ES-I3 (cell line): ENCODE data around the gene PCBP4.

Source experiments
- H3K36me3 ChIP-seq: 2 replicates; pipeline ENCODE4 v1.6.1; 2013; ENCODE audit warnings: mild to moderate bottlenecking, low read length, control low read depth, moderate library complexity; ENCODE audit not compliant: insufficient read depth
- H3K4me1 ChIP-seq: 2 replicates; pipeline ENCODE4 v1.6.1; 2013; ENCODE audit warnings: mild to moderate bottlenecking, control low read depth, low read length; ENCODE audit not compliant: insufficient read depth
- H3K9ac ChIP-seq: 2 replicates; pipeline ENCODE4 v1.6.1; 2013; ENCODE audit warnings: low read depth, mild to moderate bottlenecking, low read length, moderate library complexity
- H3K9me3 ChIP-seq: 2 replicates; pipeline ENCODE4 v1.6.1; 2013; ENCODE audit warnings: mild to moderate bottlenecking, low read length, moderate library complexity; ENCODE audit not compliant: control insufficient read depth, insufficient read depth

The PCBP4 gene

DNA sequence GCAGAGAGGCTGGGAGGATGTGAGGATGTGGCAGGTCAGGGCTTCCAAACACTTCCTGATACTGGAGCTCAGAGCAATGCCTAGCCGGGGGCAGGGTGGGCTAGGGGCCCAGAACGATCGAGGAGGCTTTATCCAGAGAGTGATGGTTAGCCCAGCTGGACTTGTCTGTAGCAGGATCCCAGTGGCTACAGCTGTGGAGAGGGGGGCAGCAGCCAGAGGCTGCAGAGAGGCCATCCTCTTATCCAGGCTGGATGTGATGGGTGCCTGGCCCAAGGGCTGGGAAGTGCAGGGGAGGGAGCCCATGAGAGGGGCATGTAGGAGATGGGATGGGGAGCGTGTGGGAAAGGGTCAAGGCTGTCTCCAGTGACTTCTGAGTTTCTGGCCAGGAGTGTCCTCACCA, 20.5 kb downstream of the PCBP4 start:
- Histone ChIP-seq H3K9ac (no peak overlapping the region), H3K4me1 (peaks cover 10% of the 10 kb centered on the region), H3K9me3 (no peaks in the 10 kb centered on the region), H3K36me3 (no peaks in the 10 kb centered on the region)

DNA sequence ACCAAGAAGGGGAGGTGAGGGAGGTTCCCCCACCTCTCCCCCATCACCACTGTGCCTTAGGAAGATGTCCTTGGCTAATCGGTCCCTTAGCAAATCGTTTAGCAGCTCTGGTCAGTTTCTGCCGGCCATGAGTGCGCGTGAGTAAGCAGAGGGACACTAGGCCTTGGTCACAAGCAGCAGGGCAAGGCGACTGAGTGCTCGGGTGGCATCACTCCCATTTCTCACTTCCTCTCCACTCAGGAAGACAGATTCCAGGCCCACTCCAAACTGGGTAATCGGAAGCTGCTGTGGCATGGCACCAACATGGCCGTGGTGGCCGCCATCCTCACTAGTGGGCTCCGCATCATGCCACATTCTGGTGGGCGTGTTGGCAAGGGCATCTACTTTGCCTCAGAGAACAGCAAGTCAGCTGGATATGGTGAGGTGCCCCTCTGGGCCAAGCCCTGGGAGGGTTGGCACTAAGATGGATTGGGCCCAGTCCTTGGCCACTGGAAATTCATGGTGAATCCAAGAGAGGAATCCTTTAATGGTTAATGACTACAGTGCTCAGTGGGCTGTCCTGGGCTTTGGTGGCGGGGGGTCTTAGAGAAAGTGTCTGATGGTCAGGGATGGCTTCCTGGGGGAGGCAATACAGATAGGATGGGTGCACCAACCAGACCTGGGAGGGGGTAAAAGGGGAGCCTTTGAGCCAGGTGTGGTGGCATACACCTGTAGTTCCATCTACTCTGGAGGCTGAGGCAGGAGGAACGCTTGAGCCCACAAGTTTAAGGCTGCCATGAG, 21.1 kb downstream of the PCBP4 start:
- H3K9ac ChIP-seq = no peak overlapping the region
- no peaks in the 10 kb centered on the region for H3K9me3 ChIP-seq
- peaks cover 10% of the 10 kb centered on the region for H3K4me1 ChIP-seq
- no peaks in the 10 kb centered on the region for H3K36me3 ChIP-seq

DNA sequence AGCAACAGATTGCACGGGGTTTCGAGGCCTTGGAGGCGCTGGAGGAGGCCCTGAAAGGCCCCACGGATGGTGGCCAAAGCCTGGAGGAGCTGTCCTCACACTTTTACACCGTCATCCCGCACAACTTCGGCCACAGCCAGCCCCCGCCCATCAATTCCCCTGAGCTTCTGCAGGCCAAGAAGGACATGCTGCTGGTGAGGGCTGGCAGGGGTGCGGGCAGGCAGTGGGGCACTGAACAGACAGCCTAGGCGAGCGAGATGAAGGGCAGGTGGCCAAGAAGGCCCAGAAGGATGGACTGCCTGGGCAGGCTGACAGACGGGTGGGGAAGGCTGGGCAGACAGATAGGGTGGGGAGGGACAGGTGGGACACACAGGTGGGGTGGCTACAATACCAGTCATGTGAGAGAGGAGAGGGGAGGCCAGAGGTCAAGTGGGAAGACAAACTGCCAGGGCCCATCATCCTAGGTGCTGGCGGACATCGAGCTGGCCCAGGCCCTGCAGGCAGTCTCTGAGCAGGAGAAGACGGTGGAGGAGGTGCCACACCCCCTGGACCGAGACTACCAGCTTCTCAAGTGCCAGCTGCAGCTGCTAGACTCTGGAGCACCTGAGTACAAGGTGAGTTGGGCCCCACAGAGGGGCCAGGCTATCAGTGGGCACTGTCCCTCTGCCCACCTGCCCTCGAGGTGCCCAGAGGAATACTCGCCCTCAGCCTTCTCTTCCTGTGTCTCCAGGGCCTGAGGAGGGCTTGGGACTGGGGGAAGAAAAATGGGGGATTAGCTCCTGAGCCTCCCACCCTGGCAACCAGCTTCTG, 22.0 kb downstream of the PCBP4 start:
- H3K4me1 ChIP-seq = peaks cover 13% of the 10 kb centered on the region
- H3K9ac ChIP-seq = no peak overlapping the region
- H3K36me3 ChIP-seq = no peaks in the 10 kb centered on the region
- no peaks in the 10 kb centered on the region for H3K9me3 ChIP-seq

DNA sequence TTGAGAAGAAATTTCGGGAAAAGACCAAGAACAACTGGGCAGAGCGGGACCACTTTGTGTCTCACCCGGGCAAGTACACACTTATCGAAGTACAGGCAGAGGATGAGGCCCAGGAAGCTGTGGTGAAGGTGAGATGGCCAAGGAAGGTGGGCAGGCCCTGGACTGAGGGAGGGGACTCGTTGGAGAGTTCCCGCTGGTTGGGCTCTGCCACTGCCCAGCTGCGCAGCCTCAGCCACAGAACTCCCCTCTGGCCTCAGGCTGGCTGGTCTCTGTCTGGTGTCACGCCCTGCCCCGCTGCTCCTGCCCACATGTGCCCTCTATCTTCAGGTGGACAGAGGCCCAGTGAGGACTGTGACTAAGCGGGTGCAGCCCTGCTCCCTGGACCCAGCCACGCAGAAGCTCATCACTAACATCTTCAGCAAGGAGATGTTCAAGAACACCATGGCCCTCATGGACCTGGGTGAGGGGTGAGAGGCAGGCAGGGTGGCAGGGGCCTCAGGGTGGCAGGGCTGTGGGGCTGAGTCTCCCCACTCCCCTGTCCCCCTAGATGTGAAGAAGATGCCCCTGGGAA, 22.7 kb downstream of the PCBP4 start:
- H3K9me3 ChIP-seq = no peaks in the 10 kb centered on the region
- H3K9ac ChIP-seq = no peak overlapping the region
- H3K36me3 ChIP-seq = no peaks in the 10 kb centered on the region
- peaks cover 13% of the 10 kb centered on the region for H3K4me1 ChIP-seq

DNA sequence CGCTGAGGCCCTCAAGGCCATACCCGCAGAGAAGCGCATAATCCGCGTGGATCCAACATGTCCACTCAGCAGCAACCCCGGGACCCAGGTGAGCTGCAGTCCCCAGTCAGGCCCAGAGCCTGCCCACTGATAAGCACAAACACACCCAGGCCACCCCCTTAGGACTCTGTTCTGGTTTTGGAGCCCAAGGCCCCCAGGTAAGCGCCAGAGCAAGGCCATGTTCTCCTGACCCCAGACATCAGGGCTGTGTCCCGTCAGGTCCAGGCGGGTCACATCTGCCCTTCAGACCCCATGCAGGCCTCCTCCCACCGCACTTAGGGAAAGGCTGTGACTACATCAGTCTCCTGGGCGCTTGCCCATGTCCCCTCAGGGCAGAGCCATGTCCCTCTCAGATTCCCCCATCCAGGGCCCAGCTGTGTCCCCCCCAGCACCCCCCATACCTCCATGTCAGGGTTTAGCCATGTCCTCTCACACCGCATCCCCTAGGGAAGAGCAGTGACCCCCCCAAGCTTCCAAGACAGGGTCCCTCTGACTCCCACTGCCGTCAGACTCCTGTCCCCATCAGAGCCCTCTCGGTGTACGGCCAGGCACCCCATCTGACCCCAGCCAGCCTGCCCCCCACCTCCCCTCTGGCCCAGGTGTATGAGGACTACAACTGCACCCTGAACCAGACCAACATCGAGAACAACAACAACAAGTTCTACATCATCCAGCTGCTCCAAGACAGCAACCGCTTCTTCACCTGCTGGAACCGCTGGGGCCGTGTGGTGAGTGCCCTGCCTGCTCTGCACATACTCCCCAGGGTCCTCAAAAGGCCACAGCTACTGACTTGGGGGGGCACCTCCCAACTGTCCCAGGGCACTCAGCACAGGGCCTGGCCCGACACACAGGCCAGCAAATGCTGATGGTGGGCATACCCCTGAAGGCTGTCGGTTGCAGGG, 23.5 kb downstream of the PCBP4 start:
- H3K36me3 ChIP-seq = no peaks in the 10 kb centered on the region
- H3K9ac ChIP-seq = no peak overlapping the region
- H3K4me1 ChIP-seq = peaks cover 13% of the 10 kb centered on the region
- H3K9me3 ChIP-seq = no peaks in the 10 kb centered on the region

DNA sequence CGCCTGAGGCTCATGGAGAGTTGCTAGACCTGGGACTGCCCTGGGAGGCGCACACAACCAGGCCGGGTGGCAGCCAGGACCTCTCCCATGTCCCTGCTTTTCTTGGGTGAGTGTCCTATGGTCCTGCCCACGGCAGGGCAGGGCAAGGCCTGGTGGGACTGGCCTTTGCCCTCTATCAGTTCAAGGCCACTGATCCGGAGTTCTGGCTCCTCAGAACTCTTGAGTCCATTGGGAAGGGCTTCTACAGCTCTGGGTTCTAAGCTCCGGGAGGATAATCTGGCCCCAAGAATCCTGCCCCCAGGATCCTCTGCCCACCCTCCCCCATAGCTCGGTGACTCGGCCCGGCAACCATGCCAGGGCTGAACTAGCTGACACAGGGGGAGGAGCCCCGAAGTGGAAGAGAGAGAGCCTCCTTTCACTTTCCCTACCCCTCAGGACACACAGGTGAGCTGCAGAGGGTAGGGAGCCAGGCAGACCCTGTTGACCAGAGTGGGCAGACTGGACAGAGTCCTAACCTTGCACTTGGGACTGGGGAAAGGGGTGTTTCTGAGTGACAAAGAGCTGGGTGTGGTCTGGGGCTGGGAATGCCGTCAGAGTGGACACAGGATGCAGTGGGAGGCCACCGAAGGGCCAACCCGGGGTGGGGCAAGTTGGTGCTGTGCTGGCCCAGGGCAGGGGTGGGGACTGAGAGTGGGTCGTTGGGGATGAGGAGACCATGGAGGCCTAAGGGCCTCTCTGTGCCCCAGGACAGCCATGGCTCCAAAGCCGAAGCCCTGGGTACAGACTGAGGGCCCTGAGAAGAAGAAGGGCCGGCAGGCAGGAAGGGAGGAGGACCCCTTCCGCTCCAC, 24.4 kb downstream of the PCBP4 start:
- H3K36me3 ChIP-seq = no peaks in the 10 kb centered on the region; the same call in 1 of the 2 replicates
- no peaks in the 10 kb centered on the region for H3K9me3 ChIP-seq
- peak overlapping the region; percentile 46; the same call in 1 of the 2 replicates for H3K9ac ChIP-seq
- peaks cover 13% of the 10 kb centered on the region for H3K4me1 ChIP-seq

DNA sequence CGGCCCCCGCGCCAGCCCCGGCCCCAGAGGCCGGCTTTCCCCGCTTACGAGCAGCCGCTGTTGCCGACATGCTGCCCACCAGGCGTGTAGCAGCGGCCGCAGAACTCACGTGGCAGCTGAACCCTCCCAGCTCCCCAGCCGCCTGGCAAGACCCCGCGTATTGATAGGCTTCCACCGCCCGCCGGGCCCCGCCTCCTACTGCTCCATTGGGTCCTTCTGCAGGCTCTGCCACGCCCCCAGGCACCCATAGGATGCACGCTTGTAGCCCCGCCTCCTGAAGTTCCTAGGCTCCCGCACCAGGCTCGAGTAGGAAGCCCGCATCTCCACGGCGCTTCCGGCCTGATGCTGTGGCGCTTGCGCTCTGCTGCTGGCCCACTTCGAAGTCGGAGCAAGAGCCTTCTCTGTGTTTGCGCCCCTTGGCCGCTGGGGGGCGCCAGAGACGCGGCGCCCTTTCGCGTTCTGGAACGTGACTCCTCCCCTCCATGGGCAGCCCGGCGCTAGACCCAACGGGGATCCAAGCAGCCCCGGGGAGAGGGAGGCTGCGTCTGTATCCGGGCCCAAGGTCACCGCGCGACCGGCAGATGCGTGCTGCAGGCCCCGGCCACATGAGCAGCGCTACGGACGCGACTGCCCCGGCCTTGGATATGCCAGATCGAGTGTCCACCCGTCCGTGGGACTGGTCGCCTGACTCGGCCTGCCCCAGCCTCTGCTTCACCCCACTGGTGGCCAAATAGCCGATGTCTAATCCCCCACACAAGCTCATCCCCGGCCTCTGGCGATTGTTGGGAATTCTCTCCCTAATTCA, 25.3 kb downstream of the PCBP4 start, which contains the start of the genes PARP3 and RRP9:
Gene PARP3, plus strand, starts transcription at position 566 of the 805 bp plus-strand sequence. CDS start 993 bp downstream, outside the sequence.
Gene RRP9, minus strand, starts transcription at position 107 of the 805 bp plus-strand sequence. Its CDS starts 37 bp downstream, at position 70.
- no peaks in the 10 kb centered on the region for H3K9me3 ChIP-seq
- H3K9ac ChIP-seq = peak within 1 kb of the TSS; percentile 63
- peaks cover 13% of the 10 kb centered on the region for H3K4me1 ChIP-seq
- peaks cover 3% of the 10 kb centered on the region; the same call in 1 of the 2 replicates for H3K36me3 ChIP-seq

DNA sequence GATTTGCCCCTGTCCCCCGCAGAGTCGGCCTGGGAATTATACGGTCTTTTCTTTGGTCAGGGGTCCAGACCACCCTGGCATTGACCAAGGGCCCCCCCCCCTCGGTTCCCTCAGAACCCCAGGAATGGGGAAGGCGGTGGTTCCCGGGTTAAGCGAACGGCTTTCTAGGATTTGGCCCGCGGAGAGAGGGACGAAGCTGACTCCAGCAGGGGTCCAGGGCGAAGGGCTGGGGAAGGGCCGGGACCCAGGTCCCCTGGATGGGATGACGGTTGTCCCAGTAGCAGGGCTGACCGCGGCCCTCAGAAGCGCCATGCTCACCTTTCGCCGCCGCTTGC, 25.8 kb downstream of the PCBP4 start:
- H3K9me3 ChIP-seq = no peaks in the 10 kb centered on the region
- H3K9ac ChIP-seq = peak overlapping the region; percentile 63
- H3K4me1 ChIP-seq = peaks cover 13% of the 10 kb centered on the region
- peaks cover 6% of the 10 kb centered on the region; the same call in 1 of the 2 replicates for H3K36me3 ChIP-seq

DNA sequence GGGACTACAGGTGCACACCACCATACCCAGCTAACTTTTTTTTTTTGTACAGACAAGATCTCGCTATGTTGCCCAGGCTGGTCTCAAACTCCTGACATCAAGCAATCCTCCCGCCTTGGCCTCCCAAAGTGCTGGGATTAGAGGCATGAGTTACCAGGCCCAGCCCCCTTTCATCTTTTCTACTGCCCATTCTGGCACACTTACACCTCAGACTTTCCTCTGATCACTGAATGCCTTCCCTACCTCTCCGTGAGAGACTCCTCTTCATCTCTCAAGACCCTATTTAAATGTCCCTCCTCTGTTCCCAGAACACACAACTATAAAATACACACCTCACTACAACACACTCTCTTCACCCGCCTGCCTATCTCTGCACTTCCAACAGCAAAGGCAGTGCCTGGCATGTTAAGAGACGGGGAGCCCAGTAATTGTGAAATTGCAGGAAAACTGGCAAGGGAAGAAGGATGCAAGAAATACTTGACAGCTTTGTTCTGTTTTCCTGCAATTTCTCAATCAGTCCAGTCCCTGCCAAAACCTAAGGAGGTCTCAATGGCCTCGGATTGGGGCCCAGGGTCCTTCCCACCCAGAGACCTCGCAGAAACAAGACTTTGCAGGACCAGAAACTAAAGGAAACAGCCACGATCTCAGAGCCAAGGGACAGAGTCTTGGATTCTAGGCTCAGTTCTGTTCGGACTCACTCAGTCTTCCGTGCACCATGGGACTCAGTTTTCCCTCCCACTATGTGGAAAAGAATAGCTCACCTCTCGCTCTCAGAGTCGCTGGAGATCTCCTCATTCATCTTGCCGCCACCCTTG, 26.4 kb downstream of the PCBP4 start:
- H3K4me1 ChIP-seq = peaks cover 13% of the 10 kb centered on the region
- H3K36me3 ChIP-seq = peaks cover 11% of the 10 kb centered on the region; the same call in 1 of the 2 replicates
- H3K9ac ChIP-seq = peak overlapping the region; percentile 63
- H3K9me3 ChIP-seq = no peaks in the 10 kb centered on the region

DNA sequence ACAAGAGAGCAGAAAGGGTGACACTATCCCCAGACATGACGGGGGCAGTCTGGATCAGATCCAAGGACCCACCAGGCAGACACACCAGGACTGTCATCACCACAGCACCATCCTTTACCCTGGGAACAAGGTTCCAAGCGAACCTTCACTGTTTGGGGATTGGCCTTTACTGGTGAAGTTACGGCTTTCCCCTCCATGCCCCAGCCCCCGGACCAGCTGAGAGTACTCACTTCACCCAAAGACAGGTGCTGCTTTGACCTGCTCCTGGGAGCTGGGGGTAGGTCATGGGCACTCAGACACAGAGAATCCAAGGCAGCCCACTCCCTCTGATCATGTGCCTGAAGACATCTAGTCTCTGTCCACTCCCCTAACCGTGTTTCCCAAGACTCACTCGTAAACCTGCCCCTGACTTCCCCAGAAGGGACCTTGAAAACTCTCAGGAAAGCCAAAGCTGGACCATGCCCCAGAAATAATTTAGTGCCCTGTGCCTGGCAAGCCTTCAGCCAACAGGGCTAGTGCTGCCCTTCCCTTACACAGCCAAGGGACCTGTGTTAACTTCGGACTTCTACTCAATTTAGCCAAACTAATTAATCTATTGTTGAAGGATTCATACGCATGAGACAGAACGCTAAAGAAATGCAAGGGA, 28.4 kb downstream of the PCBP4 start:
- H3K9ac ChIP-seq = no peak overlapping the region
- peaks cover 13% of the 10 kb centered on the region for H3K4me1 ChIP-seq
- H3K36me3 ChIP-seq = peaks cover 14% of the 10 kb centered on the region; the same call in 1 of the 2 replicates
- no peaks in the 10 kb centered on the region for H3K9me3 ChIP-seq

DNA sequence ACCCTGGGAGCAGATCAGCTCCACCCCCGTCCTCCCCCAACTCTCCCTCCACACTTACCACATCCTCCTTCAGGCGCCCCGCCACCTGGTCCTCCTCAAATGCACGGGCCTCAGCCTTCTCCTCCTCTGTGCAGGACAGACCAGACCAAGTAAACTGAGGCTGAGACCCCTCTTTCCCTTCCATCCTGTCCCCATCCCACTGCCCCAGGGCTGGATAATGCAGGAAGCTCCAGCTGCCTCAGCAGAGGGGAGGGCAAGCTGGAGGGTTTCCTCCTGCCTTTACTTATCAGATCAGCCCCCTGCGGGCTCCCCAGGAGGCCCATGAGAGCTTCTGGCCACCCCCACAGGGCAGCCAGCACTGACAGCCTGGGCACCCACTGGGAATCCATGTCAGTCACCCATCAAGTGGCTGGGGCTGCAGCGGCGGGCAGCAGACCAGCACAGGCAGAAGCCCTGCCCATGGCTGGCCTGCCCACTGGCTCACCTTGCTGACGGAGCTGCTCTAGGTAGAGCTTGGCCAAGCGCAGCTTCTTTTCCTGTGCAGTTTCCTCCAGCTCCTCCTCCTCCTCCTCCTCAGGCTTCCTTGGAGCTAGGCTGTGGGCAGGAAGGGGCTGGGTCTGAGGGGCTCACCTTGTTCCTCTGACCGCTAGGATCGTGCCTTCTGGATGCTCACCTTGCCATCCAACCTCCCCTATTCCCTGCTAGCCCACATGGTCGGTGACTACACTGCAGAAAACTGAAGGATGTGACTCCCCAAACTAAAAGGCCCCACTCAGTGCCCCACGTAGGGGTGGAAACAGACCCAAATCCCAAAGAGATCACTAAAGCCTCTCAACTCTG, 29.4 kb downstream of the PCBP4 start:
- no peak overlapping the region for H3K9ac ChIP-seq
- peaks cover 14% of the 10 kb centered on the region; the same call in 1 of the 2 replicates for H3K36me3 ChIP-seq
- H3K9me3 ChIP-seq = no peaks in the 10 kb centered on the region
- peaks cover 9% of the 10 kb centered on the region for H3K4me1 ChIP-seq
